ENCODE data around the gene TMEM201. TPM values are rescaled to one million over a fixed set of nuclear protein-coding genes. Genes with fewer than 3 reads are reported as not detected.
A peak's percentile ranks its signal among the peaks of the same experiment; 100 is the strongest.

TMEM201 gene
- total and polyA plus RNA-seq, 9 of the 15 experiments (the other 6 are each of a cell fraction or from before 2014, with no cell fraction given) = 0.42 to 51.3 (median 7.4) TPM

DNA sequence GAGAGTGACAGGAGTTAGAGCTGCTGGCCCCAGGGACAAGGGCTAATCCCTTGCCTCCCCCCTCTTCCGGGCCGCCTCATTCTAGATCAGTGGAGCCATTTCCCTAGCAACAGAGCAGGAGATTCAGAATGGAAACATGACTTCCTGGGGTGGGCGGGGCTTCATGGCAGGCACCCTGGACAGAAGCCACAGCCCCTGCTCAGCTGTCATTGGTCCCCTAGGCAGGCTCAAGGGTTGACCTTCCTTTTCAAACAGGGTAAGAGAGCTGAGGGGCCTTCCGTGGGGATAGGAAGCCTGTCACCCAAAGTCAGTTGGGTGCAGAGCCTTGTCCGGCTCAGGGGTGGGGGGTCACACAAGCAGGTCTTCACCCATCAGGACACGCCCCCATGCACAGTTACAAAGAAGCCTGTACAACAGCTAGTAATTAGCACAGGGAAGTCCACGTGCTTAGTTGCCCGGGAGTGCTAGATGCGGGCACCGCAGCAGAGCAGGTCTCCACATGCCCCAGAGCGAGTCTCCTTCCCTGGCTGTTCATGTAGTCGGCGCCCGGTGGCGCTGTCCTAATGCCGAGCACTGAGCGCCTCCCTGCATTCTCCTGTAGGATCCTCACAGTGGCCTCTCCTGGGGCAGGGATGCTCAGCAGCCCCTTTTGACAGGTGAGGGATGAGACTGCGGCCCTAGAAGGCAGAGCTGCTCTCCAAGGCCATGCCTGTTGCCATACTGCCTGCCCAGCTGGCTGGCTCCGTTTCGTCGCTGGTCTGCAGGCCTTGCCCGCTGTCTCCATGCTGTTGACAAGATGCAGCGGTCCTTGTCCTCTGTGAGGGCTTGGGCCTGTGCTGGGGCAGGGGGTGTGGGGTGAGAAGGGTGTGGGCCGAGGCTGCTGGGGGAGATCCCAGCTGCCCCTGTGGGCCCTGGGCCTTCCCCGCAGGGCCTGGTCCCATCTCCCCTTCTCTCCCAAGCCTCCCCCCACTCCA, 5.1 kb downstream of the TMEM201 start (continued):
- no peak for TF ChIP-seq RBM39 (optimal IDR thresholded peaks at IDR 0.05; ENCODE audit: low read depth, low read length)
- TF ChIP-seq MAFF (IDR thresholded peaks at IDR 0.05; ENCODE audit: low read length) = no peak
- TF ChIP-seq ETV1 (tag; conservative IDR thresholded peaks at IDR 0.05; ENCODE audit: low read depth) = peak; percentile 88
- TF ChIP-seq ZNF76 (CRISPR knock-in tag; IDR thresholded peaks at IDR 0.05; ENCODE audit: borderline replicate concordance) = no peak
- TF ChIP-seq POLR2AphosphoS2 (IDR thresholded peaks at IDR 0.05; ENCODE audit: low read length) = no peak
- TF ChIP-seq, protein P1, sequence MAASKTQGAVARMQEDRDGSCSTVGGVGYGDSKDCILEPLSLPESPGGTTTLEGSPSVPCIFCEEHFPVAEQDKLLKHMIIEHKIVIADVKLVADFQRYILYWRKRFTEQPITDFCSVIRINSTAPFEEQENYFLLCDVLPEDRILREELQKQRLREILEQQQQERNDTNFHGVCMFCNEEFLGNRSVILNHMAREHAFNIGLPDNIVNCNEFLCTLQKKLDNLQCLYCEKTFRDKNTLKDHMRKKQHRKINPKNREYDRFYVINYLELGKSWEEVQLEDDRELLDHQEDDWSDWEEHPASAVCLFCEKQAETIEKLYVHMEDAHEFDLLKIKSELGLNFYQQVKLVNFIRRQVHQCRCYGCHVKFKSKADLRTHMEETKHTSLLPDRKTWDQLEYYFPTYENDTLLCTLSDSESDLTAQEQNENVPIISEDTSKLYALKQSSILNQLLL (CRISPR knock-in tag; IDR thresholded peaks at IDR 0.05; ENCODE audit: borderline replicate concordance) = no peak
- no peak for TF ChIP-seq PCBP2 (IDR thresholded peaks at IDR 0.05; ENCODE audit: low read depth, low read length, poor library complexity, severe bottlenecking)
- TF ChIP-seq ZNF347 (CRISPR knock-in tag; IDR thresholded peaks at IDR 0.05; ENCODE audit: low read depth) = no peak
- no peak for TF ChIP-seq ERF (CRISPR knock-in tag; IDR thresholded peaks at IDR 0.05)
- TF ChIP-seq TAF7 (tag; IDR thresholded peaks at IDR 0.05) = no peak
- TF ChIP-seq, protein P2, sequence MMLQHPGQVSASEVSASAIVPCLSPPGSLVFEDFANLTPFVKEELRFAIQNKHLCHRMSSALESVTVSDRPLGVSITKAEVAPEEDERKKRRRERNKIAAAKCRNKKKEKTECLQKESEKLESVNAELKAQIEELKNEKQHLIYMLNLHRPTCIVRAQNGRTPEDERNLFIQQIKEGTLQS (IDR thresholded peaks at IDR 0.05) = no peak
- TF ChIP-seq, protein P2 (CRISPR knock-in tag; conservative IDR thresholded peaks at IDR 0.05) = no peak
- TF ChIP-seq HSF4 (CRISPR knock-in tag; IDR thresholded peaks at IDR 0.05; ENCODE audit: borderline replicate concordance) = no peak
- no peak for TF ChIP-seq XRCC3 (IDR thresholded peaks at IDR 0.05)

Data from K562 (cell line).